ENCODE measurements around the gene HS3ST4.

DNA sequence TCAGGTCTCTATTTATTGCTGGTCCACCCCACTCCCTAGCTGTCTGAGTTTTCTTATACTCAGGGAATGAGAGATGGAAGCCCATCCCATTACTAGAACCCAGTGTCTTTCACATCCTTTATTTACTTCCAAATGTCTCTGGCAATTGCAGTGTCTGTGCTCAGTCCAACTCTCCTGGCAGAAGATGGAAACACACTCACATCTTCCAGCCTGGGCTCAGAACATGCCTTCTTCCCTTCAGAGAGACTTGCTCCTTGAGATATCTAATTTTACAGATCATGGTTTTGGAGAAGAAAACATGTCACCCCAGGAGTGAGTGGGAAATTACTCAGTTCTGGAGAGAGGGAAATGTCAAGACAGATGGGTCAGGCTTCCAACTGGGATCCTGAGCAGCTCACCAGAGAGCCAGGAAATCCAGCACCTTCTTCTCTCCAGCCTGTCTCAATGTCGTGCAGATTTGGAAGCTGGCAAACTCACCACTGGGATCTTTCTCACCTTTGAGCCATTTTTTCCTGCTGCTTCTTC is 494.4 kb downstream of the HS3ST4 start:
- TF ChIP-seq KDM1A (IDR thresholded peaks at IDR 0.05; ENCODE audit: borderline replicate concordance, low read length), result no peak
- no peak for TF ChIP-seq SP1 (IDR thresholded peaks at IDR 0.05; ENCODE audit: low read depth, low read length)
- TF ChIP-seq, protein P1, sequence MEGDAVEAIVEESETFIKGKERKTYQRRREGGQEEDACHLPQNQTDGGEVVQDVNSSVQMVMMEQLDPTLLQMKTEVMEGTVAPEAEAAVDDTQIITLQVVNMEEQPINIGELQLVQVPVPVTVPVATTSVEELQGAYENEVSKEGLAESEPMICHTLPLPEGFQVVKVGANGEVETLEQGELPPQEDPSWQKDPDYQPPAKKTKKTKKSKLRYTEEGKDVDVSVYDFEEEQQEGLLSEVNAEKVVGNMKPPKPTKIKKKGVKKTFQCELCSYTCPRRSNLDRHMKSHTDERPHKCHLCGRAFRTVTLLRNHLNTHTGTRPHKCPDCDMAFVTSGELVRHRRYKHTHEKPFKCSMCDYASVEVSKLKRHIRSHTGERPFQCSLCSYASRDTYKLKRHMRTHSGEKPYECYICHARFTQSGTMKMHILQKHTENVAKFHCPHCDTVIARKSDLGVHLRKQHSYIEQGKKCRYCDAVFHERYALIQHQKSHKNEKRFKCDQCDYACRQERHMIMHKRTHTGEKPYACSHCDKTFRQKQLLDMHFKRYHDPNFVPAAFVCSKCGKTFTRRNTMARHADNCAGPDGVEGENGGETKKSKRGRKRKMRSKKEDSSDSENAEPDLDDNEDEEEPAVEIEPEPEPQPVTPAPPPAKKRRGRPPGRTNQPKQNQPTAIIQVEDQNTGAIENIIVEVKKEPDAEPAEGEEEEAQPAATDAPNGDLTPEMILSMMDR (IDR thresholded peaks at IDR 0.05; ENCODE audit: control extremely low read depth in 1 of 3, insufficient read depth in 1 of 3, low read depth in 1 of 3, low read length in 3 of 3), result no peak
- TF ChIP-seq POLR2AphosphoS5 (IDR thresholded peaks at IDR 0.05; ENCODE audit: low read depth, low read length), result no peak
- TF ChIP-seq SIRT6 (IDR thresholded peaks at IDR 0.05; ENCODE audit: low read length), result no peak
- no peak for TF ChIP-seq CHD1 (IDR thresholded peaks at IDR 0.05; ENCODE audit: low read depth, low read length)
- no peak for TF ChIP-seq GABPA (IDR thresholded peaks at IDR 0.05; ENCODE audit: borderline replicate concordance, insufficient read depth, low read length)
